CD1c-positive myeloid dendritic cell (primary cell): ENCODE results near the gene ELAVL4.

ENCODE experiments used
- DNase-seq: peaks from one replicate; pipeline ENCODE4 v3.0.0-alpha.2; 2016; ENCODE audit errors: extremely low spot score

ELAVL4 gene

GRCh38 chr1:50177994-50178393 is 69.3 kb downstream of the ELAVL4 start:
- no peak for DNase-seq

- DNase-seq = no peak
Measured at GRCh38 chr1:50179639-50180038, 70.9 kb downstream of the ELAVL4 start.

- no peak for DNase-seq
Measured at GRCh38 chr1:50180367-50180766, 71.6 kb downstream of the ELAVL4 start.

GRCh38 chr1:50181027-50181663 is 72.4 kb downstream of the ELAVL4 start:
- no peak for DNase-seq

GRCh38 chr1:50183378-50184133 is 74.8 kb downstream of the ELAVL4 start:
- DNase-seq = no peak

GRCh38 chr1:50189369-50189768 is 80.6 kb downstream of the ELAVL4 start:
- no peak for DNase-seq

- no peak for DNase-seq
Measured at GRCh38 chr1:50193002-50193401, 84.3 kb downstream of the ELAVL4 start.

- no peak for DNase-seq
Measured at GRCh38 chr1:50195205-50195604, 86.5 kb downstream of the ELAVL4 start.

- DNase-seq = no peak
Measured at GRCh38 chr1:50196081-50196480, 87.4 kb downstream of the ELAVL4 start.

GRCh38 chr1:50197216-50197615 is 88.5 kb downstream of the ELAVL4 start:
- DNase-seq = no peak

- no peak for DNase-seq
Measured at GRCh38 chr1:50208315-50208714, 99.6 kb downstream of the ELAVL4 start.

- no peak for DNase-seq
Measured at GRCh38 chr1:50208756-50209155, 100.0 kb downstream of the ELAVL4 start.

GRCh38 chr1:50209749-50210148 is 101.0 kb downstream of the ELAVL4 start:
- no peak for DNase-seq

GRCh38 chr1:50213505-50213904 is 104.8 kb downstream of the ELAVL4 start:
- DNase-seq = no peak

GRCh38 chr1:50214717-50215116 is 106.0 kb downstream of the ELAVL4 start:
- no peak for DNase-seq

- no peak for DNase-seq
Measured at GRCh38 chr1:50218344-50219120, 109.8 kb downstream of the ELAVL4 start.

GRCh38 chr1:50228871-50229384 is 120.2 kb downstream of the ELAVL4 start:
- no peak for DNase-seq

GRCh38 chr1:50231209-50231608 is 122.5 kb downstream of the ELAVL4 start:
- no peak for DNase-seq

GRCh38 chr1:50232336-50232735 is 123.6 kb downstream of the ELAVL4 start:
- no peak for DNase-seq

- no peak for DNase-seq
Measured at GRCh38 chr1:50236656-50237055, 127.9 kb downstream of the ELAVL4 start.

GRCh38 chr1:50237056-50237455 is 128.3 kb downstream of the ELAVL4 start:
- no peak for DNase-seq

- DNase-seq = no peak
Measured at GRCh38 chr1:50243939-50244338, 135.2 kb downstream of the ELAVL4 start.

- DNase-seq = no peak
Measured at GRCh38 chr1:50246869-50247268, 138.1 kb downstream of the ELAVL4 start.
